ENCODE data around the gene P2RY2.
A peak's percentile ranks its signal among the peaks of the same experiment; 100 is the strongest.
"Not testable (repeated sequence)": the region's sequence is repeated elsewhere in the genome, so short reads cannot be mapped to it uniquely, and the experiment has no call there.

The P2RY2 gene

GRCh38 chr11:73270016-73270854 is 52.2 kb downstream of the P2RY2 start:
- DNase-seq = no peak

DNA sequence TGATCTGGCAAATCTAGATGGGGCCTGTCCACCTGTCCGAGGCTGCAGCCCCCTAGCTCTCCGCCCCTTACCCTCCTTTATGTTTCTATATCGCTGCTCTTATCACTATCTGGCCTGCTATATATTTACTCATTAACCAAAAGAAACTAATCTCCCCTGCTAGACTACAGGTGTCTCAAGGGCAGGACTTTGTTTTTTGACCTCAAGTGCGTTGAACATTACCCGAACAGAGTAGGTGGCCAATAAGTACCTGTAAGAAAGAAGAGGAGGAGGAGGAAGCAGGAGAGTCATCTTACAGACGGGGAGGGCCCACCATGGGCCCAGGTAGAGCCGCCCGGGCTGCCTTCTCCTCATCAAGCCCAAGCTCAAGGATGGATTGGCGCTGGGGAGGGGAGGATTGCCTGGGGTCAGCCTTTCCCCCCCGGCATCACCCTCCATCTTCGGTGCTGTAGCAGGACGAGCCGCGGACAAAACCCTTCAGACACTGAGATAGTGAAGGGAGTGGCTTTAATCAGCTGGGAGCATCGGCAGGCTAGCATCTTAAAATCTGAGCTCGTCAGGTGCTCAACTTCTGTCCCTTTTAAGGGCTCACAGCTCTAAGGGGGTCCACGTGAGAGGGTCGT is 52.9 kb downstream of the P2RY2 start:
- no peak for DNase-seq

GRCh38 chr11:73271478-73271865 is 53.4 kb downstream of the P2RY2 start:
- not testable (repeated sequence) for DNase-seq

DNA sequence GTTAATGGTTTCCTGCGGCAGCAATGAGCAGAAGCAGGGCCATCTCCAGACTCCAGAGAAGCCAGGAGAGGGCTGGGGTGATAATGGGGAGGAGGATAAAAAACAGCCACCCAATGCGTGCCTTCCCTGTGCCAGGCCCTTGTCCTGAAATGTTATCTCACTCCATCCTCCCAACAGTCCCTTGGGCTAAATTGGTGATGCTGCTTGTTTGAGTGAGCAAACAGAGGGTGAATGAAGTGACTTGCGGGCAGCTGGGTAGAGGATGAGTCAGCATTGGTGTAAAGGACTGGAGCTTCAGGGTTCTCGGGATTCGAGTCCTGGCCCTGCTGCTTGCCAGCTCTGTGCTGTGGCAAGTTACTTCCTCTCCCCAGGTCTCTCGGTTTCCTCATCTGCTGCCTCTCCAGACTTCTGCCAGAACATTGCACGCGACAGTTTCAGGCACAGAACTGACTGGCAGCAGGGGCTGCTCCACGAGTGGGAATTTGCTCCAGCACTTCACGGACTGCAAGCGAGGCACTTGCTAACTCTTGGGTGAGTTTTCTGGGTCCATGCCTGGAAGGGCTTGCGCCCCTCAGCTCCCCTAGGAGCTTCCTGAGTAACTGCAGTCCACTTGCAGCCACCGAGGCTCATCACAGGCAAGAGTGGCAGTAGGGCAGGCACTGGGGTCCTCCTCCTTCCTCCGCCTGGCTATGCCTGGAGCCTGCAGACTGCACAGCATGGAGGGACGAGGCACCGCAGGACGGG is 54.0 kb downstream of the P2RY2 start, which contains the start of gene P2RY6:
Gene P2RY6, plus strand, starts transcription at position 403 of the 744 bp plus-strand sequence. CDS start 24,181 bp downstream, outside the sequence.
- DNase-seq = peak; percentile 81

DNA sequence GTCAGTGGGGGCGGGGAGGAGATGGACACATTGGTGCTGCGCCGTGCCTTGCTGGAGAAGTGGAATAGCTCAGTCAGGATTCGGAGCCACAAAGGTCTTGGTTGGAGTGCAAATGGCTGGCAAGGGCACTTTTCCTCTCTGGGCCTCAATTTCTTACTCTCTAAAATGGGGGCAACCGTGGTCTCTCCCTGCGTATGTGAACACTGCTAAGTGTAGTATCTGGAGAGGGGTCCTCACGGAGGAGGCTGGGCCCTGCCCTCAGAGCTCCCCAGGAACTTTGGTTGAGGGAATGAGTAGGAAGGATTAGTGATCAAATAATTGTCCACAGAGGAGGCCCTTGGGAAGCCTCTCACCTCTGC is 54.6 kb downstream of the P2RY2 start:
- no peak for DNase-seq

- no peak for DNase-seq
Measured at GRCh38 chr11:73273222-73273895, 55.3 kb downstream of the P2RY2 start.

DNA sequence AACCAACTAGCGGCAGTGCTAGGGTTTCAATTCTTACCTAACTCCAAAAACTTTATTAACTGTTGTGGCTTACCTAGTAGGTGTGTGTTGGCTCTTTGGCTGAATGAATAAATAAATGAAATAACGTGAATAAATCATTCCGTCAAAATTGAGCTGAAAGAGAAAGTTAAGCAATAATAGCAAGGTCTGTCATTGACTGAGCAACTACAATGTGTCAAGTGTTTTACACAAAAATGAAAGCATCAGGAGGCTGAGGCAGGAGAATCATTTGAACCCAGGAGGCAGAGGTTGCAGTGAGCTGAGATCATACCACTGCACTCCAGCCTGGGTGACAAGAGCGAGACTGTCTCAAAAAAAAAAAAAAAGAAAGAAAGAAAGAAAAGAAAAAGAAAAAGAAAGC is 56.1 kb downstream of the P2RY2 start:
- DNase-seq = not testable (repeated sequence)

- DNase-seq = no peak
Measured at GRCh38 chr11:73274722-73275380, 56.8 kb downstream of the P2RY2 start.

DNA sequence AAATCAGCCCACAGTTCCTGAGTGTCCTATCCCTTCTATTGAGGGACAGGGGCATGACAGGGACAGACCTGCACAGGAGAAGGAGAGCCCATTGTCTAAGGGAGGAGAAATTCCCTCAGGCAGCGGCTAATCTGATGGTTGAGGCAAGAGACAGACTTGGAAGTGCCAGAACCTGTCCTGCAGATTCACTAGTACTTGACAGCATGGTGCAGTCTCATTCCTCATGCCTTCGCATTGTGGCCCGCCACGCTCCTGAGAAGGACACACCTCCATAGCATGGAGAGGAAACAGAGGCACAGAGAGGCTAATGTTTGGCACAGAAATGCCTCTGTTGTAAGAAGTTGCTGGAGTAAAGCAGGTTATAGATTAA is 57.3 kb downstream of the P2RY2 start:
- no peak for DNase-seq

- no peak for DNase-seq
Measured at GRCh38 chr11:73277467-73277866, 59.4 kb downstream of the P2RY2 start.

DNA sequence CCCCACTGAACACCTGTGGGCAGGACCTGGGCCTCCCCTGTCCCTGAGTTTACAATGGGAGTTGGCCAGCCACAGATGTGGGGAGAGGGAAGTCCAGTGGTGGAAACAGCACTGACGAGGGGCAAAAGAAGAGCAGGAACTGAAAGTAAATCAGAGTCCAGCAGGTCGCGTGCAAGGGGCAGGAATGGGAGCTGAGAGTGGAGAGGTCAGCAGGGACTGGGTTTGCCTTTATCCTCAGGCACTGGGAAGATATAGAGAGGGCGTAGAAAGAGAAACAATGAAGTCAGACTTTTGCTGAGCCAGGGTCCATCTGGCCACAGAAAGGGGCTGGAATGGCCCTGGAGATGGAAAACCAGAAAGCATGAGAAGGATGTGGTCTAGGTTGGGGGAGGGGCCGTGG is 62.5 kb downstream of the P2RY2 start:
- DNase-seq = no peak

DNA sequence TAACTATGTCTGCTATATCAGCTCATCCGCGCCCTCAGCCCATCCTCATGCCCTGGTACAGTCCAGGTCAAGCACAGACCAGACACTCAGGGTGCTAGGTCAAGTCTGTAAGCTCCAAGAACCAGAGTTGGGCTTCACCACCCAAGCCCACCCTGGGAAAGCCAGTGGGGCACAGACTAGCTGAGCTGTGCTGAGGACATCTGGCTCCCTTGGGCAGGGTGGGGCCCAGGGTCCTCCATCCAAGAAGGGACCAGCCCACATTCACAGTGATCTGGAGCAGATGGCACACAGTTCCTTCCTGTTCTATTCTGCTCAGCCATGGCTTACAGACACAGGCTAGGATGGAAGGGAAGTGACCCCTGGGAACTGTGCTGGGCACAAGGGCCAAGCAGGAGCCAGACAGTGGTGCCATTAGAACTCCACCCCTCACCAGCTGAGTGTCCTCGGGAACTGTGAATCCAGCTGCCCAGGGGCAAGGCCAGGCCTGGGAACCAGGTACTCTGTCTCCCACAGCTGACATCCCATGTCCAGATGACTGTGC is 63.2 kb downstream of the P2RY2 start:
- no peak for DNase-seq

DNA sequence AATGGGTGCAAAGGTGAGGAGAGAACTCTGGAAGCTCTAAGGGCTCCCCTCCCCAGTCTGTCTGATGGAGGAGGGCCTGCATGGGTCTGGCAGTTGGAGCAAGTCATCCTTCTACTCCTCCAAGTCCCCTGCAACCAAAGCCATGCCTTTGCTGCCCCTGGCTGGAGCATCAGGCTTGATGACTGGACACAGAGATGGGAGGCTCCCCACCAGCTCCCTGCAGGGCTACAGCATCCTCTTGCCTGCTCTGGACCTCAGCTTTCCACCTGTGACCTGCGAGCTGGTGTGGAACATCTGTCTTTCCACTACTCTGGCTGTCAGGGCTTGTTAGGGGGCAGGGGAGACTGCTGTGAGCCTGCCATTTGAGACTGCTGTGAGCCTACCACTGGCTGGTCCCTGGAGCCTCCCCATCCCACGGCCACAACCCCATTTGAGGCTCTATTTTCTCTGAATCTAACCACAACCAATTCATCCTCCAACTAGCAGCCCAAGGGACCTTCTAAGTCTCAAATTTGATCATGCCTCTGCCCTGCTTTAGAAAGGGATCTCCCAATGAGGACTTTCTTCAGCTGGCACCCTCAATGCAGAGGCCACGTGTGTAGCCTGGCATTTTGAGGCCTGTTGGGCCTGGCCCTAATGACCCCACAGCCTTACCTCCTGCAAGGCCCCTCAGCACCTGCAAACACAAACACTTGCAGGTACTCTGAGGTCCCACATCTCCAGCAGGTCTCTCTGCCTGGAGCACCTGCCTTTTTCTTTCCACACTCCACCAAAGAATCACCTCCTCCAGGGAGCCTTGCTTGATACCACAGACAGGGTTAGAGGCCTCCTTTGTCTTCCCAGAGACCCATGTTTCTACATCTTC is 63.9 kb downstream of the P2RY2 start:
- DNase-seq = no peak

DNA sequence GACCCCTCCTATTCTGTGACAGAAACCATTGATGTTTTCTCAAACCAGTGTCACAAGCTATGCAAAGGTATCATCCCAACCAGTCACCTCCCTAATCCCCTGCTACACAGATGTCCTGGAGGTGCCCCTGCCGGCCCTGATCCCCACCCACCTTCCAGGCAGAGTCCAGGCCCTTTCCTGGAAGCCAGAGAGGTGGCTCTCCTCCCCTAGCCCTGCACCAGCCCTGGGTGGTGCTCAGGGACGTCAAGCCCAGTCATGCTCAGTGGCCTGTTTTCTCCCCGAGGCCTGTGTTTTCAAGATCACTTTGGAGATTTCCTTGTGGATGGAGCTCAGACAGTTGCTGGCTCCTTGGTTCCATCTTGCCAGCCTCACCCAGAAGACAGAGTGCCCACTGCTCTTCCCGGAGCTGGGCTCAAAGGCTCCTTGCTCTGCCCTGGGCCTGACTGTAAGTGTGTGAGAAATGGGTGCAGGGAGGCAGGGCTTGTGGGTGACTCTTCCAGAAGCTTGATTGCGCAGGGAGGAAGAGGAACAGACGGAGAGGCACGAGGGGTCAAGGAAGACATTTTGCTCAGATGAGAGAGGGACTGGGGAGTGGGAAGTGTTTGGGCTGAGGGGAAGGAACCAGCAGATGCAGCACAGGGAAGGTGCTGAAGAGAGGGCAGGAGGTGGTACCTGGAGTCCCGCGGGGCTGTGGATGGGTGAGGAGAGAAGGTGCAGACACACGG is 65.4 kb downstream of the P2RY2 start:
- no peak for DNase-seq

GRCh38 chr11:73284106-73284505 is 66.0 kb downstream of the P2RY2 start:
- DNase-seq = no peak

- no peak for DNase-seq
Measured at GRCh38 chr11:73285721-73286120, 67.6 kb downstream of the P2RY2 start.

Measured in NCI-H2029 treated with DMSO at 0.1 percent for 48 hours (cell line).